Hematopoietic multipotent progenitor cell treated with erythropoietin and hydrocortisone succinate and interleukin-3 and kit ligand, for 8 days (in vitro differentiated cells): ENCODE results near the gene GTF2H4.

ENCODE experiments used
- DNase-seq: peaks from one replicate; pipeline ENCODE4 v3.0.0-alpha.2; 2015

Gene GTF2H4

DNA sequence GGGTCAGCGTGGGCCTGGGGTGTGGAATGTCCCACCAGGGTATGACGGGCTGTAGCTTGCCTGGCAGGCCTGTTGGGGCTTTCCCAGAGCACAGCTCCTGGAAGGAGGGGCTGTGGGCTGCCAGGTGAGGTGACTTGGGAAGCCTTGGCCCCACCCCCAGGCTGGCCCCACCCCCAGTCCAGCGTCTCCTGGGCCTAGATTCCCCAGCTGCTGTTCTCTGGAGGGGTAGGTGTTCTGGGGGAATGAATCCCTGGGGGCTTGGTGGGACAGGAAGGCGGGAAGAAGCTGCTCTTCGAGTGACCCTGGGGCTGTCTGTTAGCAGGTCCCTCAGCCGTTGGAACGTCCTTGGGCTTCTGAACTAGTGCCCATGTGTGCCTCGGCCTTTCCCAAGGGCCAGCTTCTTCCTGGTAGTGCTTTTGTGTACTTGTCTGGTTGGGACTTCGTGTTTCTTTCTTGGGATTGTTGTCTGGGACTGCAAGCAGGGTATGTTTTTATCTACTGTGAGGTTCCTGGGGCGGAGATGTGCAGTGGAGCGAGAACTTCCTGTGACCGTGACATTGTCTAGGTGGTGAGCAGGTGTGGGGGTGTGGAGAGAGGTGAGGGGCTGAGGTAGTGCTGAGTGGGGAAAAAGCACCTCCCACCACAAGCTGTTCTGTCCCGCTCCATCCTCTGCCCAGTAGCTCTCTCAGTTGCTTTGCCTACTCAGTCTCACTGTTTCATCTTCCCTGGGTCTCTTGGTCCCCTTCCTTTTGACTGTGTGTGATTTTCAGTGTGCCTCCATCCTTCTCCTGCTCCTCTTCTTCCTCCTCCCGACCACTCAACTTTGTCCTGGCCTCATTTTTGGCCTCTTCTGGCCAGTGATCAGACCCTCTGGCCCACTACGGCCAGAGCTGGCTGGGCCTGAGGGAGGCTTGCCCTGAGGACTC, 25.0 kb upstream of the GTF2H4 start:
- DNase-seq: no peak

DNA sequence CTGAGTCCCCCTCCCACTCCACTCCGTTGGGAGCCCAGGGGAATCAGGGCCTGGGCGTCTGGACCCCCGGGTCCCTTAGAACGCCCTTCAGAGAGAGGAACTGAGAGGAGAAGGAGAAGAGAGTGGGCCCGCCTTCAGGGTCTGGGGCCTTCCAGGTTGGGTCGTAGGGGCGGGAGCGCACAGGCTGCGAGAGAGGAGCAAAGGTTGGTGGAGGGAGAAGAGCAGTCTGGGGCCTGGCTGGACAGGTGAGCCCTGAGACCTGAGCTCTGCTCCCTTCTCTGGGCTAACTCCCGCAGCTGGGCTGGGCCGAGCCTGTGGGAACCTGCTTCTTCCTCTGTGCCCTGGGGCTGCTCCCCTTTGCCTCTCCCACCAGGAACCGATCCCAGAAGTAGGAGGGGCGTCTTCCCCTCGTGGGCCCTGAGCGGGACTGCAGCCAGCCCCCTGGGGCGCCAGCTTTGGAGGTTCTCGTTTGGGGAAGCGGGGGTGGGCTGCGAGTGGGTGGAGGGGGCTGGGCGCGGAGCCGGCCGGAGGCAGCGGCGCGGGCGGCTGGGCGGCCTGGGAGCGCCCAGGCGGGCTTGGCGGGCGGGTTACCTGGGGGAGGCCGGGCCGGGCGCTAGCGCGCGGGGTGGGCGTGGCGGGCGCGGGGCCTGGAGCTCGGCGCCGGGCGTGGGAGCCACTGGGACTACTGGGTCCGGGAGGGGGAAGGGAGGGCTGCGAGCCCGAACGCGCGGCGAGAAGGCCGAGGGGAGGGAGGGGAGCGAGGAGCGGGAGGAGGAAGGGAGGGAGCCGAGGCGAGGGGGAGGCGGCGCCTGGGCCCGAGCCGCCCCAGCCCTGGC, 24.1 kb upstream of the GTF2H4 start, which contains the start of gene DDR1:
DDR1 (plus strand) TSS at position 835 of the 836 bp plus-strand sequence. CDS start 4,211 bp downstream, outside the sequence.
- peak; percentile 3 for DNase-seq

DNA sequence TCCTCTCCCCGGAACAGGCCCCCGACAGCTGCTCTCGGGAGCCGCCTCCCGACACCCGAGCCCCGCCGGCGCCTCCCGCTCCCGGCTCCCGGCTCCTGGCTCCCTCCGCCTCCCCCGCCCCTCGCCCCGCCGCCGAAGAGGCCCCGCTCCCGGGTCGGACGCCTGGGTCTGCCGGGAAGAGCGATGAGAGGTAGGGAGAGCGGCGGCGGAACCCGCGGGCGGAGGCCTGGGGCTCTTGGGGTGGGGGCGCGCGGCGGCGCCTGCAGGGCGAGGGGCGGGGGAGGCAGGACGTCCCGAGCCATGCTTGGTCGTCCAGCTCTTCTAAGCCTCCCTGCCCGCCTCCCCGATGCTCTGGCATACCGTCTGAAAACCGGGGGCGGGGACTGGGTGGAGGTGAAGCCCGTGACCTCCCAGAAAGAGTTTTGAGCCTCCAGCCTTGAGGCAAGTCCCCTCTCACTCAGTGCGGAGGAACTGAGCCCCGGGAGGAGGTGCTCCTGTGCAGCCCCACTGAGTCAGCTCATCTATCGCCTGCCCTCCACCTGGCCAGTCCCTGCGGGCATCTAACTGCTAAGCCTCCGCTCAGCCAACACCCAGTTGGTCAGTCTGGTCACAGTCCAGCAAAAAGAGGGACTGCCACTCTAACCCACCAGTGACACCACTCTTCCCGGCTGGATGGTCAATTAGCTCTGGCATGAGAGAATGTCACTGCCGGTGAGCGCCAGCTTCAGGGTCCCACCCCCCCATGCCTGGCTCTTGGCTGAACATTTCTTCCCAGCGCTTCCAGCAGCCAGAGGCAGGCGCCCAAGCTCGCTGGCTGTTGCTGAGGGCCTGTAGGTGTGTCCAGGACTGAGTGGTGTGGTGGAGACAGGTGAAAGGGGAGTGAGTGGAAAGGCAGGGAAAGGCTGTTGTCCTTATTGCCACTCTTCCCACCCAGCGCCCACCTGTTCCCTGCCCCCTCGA, 23.2 kb upstream of the GTF2H4 start:
- DNase-seq: peak; percentile 12

DNA sequence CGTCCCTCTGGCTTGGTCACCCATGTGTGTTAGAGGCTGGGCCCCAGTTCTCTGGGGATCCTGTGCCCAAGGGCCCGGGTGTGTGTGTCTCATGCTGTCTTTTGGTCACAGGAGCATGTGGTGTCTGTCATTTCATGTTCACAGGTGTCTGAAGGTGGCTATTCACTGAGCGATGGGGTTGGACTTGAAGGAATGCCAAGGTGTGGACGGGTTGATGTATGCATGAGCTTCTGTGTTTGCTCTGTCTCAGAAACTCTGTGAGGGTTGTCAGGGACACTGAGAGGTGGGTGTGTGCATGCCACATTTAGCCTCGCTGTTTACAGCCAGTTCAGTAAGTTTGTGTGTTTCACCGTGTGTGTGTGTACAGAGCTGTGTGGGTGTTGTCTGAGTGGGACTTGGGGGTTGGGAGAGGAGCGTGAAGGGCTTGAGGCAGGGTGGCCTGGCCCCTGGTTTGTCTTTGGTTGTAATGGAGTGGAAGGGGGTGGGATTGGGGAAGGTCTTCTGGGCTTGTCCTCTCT, 22.5 kb upstream of the GTF2H4 start:
- DNase-seq: no peak

DNA sequence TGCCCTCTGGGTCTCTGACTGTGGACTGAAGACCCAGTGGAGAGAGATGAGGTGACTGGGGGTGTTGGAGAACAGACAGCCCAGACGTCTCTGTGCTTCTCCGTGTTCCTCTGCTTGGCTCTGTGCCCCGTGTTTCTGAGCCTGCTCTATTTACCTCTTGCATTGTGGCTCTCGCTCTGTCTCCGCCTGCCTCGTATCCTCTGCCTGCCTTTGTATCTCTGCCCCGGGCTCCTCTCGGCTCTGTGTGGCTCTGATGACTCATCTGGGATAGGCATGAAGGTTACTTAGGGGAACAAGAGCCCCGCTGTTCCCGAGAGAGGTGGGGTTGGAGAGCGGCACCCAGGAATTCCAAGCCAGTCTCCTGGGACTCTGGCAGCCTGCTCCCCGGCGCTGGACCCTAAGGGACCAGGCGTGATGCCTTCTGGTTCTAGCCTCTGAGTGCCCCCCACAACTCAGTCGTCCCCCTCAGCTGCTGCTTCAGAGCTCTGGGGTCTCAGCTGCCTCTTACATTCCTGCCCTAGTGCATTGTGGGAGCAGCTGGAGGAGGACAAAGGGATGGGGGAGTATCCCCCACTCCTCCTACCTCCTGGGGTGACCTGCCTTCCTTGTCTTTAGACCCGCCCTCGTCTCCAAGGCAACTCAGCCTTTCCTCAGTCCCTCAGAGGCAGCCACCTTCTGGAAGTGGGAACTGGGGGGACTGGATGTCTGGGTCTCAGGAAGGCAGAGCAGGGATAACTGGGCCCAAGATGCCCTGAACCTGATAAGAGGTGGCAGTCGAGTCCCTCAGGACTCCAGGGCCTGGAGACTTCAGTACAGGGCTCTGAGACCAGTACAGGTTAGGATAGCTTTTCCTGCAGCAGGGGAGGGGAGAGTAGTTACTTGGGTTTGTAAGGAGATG, 21.8 kb upstream of the GTF2H4 start:
- DNase-seq: no peak

DNA sequence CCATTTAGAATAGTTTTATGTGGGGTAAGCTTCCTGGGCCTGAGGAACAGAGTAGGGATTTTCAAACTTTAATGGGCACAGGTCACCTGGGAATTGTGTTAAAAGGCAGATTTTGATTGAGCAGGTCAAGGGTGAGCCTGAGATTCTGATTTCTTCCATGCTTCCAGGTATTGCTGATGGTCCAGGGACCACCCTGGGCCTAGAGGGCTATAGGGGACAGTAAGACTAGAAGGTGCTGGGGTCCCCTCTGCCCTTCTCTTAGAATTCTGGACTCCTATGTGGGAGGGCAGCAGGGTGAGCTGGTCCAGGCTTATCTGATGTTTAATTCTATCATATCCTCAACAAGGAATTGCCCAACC, 21.1 kb upstream of the GTF2H4 start:
- no peak for DNase-seq

DNA sequence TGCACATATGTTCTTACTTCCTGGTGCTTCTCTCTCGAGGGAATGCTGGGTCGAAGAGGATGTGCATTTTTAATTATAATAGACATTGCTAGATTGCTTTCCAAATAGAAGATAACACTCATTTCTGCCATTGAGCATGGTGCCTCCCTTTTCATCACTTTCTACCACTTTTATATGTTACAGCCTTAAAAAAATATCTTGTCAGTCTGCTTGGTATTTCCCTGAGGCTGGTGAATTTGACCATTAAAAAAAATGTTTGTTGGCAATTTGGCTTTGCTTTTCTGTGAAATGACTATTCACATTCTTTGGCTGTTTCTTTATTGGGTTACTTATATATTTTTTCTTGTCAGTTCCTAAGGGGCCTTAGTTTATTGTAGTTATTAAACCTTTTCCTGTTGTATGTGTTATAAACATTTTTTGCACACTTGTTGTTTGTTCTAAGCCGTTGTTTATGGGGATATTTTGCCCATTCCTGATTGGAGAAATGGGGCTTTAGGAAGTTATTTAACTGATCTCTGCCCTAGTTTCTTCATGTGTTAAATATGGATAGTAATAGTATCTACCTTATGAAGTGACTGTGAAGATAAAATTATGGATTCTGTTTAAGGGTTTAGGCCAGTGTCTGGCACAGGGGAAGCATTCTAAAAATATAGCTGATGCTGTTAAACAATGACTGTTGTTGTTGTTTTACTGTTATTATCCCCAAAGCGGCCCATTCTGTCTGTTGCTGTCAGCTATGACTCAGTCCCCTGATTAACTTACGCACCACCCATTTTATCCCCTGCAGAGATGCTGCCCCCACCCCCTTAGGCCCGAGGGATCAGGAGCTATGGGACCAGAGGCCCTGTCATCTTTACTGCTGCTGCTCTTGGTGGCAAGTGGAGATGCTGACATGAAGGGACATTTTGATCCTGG, 19.8 kb upstream of the GTF2H4 start:
- no peak for DNase-seq

DNA sequence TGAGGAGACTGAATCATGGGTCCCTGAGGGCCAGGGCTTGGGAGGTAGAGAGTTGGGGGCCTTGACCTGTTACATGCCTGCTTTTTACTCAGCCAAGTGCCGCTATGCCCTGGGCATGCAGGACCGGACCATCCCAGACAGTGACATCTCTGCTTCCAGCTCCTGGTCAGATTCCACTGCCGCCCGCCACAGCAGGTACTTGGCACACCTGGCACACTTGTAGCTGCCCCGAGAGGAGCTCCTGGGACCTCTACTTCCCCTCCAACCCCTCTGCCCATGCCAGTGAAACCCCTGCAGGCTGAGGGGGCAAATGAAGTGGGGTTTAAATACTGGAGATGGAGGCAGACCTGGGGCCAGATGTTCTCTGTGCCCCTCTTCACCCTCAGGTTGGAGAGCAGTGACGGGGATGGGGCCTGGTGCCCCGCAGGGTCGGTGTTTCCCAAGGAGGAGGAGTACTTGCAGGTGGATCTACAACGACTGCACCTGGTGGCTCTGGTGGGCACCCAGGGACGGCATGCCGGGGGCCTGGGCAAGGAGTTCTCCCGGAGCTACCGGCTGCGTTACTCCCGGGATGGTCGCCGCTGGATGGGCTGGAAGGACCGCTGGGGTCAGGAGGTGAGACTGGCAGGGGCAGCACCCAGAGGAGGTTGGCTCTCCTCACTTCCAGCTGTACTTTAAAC, 19.1 kb upstream of the GTF2H4 start:
- DNase-seq: no peak

DNA sequence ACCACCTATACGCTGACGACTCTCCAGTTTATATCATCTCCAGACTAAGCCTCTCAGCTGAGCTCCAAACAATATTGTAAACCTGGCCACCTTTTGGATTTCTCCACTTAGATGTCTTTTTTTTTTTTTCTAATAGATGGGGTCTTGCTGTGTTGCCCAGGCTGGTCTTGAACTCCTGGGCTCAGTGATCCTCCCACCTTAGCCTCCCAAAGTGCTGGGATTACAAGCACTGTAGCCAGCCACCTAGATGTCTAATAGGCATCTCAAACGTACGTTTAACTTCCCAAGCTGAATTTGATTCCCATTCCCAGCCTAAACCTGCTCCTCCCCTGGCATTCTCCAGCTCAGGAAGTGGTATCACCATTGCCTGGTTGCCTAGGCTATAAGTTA, 18.5 kb upstream of the GTF2H4 start:
- no peak for DNase-seq

DNA sequence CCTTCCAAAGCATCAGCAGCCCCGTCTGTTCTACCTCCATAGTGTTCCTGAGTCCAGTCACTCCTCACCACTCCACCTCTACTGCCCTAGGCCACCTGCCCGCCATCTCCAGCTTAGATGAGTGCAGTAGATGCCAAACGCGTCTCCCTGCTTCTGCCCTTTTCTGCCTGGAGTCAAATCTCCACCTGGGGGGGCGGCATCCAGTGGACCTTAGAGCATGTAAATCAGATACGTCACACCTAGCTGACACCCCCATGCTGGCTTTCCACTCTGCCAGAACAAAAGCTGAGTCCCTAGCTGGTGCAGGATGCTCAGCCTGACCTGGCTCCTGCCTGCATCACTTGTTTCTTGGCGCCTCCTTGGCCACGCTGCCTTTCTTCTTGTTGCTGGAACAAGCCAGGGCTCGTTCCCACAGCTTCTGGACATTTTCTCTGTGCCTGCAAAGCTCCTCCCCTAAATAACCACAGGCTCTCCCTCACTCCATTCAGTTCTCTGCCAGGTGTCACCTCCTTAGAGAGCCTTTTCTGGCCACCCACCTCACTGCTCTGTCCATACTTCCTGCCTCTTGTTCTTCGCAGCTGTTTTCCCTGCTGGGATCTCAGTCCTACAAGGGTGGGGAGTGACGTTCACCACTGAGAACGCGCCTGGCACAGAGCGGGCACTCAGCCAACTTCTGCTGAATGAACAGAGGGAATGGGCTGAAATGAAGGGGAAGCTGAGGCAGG, 17.9 kb upstream of the GTF2H4 start:
- no peak for DNase-seq

DNA sequence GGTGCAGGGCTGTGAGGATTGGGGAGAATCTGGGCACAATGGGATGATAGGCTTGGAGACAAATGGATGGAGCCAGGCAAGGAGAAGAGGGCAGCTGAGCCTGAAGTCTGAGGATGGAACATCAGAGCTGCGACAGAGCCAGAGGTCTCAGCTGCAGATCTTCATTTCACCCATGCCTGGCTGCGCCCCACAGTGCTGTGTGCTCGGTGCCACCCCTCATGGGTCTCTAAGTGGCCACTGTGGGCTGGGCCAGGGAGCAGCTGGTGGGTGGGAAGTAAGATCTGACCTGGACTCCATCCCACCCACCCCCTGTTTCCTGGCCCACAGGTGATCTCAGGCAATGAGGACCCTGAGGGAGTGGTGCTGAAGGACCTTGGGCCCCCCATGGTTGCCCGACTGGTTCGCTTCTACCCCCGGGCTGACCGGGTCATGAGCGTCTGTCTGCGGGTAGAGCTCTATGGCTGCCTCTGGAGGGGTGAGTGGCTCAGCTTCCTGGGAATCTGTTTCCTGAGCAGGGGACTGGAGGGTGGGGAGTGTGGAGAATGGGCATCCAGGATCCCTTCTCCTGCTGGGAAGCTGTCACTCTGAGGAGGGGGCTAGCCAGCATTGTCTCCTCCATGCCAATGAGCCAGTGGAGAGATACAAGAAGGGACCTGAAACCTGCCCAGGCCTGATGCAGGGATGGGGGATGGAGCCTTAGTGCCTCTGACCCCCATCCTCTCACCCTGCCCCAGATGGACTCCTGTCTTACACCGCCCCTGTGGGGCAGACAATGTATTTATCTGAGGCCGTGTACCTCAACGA, 17.2 kb upstream of the GTF2H4 start:
- no peak for DNase-seq

DNA sequence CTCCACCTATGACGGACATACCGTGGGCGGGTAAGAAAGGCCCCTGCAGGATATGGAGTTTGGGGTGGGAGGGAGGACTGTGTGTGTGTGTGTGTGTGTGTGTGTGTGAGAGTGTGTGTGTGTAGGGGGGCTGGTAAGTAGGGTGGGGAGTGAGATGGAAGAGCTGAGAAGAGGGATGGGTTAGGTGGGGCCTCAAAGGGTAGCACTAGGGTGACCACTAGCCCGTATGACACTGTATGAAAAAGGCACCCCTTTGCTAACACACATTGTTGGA, 16.6 kb upstream of the GTF2H4 start:
- no peak for DNase-seq

DNA sequence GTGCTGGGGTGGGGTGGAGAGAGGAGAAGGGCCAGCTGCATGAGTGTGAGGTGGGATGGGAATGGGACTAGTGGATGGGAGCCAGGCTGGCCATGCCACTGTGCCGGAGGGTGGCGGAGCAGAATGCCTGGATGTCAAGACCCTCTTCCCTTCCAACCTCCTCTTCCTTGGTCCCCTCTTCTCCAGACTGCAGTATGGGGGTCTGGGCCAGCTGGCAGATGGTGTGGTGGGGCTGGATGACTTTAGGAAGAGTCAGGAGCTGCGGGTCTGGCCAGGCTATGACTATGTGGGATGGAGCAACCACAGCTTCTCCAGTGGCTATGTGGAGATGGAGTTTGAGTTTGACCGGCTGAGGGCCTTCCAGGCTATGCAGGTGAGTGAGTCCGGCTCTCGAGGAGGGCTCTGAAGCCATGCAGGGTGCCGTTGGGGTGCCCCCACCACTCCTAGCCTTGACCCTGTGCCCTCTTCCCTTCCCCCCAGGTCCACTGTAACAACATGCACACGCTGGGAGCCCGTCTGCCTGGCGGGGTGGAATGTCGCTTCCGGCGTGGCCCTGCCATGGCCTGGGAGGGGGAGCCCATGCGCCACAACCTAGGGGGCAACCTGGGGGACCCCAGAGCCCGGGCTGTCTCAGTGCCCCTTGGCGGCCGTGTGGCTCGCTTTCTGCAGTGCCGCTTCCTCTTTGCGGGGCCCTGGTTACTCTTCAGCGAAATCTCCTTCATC, 16.0 kb upstream of the GTF2H4 start:
- no peak for DNase-seq

DNA sequence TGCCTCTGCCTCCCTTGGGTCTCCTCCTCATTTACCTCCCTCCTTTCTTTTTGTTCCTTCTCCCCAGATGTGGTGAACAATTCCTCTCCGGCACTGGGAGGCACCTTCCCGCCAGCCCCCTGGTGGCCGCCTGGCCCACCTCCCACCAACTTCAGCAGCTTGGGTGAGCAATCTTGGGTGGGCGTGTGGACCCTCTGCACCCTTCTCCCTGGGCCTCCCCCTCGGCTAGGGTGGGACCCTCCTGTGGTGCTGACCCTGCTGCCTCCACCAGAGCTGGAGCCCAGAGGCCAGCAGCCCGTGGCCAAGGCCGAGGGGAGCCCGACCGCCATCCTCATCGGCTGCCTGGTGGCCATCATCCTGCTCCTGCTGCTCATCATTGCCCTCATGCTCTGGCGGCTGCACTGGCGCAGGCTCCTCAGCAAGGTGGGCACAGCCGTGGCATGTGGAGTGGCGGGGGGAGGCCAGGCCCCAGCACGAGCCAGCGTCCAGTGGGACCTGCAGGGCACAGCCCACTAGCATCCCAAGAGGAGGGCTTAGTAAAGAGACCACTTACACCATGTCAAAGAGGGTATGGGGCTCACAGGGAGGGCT, 14.9 kb upstream of the GTF2H4 start:
- no peak for DNase-seq

DNA sequence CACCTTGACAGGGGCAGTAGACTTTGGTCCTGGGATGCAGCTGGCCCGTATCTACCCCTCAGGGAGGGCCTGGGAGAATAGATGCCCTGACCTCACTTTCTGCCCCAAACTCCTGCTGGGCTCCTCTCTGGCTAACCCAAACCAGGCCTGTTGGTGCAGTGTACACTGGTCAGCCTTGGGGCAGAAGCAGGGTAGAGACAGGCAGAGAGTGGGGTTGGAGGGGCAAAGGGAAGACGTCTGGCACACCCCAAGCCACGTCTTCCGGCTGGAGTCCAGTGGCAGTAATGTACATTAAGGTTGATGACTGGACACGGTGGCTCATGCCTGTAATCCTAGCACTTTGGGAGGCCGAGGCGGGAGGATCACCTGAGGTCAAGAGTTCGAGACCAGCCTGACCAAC, 14.3 kb upstream of the GTF2H4 start:
- no peak for DNase-seq

DNA sequence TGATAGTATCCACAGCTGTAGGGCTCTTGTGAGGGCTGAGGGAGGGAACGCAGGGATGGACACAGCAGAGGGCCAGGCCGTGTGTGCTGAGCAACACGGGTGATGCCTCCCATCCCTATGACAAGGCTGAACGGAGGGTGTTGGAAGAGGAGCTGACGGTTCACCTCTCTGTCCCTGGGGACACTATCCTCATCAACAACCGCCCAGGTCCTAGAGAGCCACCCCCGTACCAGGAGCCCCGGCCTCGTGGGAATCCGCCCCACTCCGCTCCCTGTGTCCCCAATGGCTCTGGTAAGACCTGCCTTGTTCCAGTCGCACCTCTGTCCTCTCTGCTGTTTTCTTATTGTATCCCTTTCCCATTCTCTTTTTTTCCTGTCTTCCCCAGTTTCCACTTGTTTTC, 13.6 kb upstream of the GTF2H4 start:
- DNase-seq: no peak

DNA sequence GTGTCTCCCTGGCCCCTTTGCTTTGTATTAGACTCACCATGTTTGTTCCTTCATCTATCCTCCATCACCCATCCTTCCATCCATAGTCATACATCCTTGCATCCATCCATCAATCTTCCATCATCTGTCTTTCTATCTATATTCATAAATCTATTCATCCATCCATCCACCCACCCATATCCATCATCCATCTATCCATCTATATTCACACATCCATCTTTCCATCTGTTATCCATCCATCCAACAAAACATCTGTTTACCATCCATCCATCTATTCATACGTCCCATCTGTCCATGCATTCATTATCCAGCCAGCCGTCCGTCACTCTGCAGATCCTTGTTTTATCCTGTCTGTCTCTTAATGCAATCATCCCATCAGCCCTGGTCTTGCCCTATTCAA, 13.1 kb upstream of the GTF2H4 start:
- DNase-seq: no peak
